Neural progenitor cell (in vitro differentiated cells): ENCODE measurements around the gene KRTAP22-1. TPM values are rescaled to one million over a fixed set of nuclear protein-coding genes. Genes with fewer than 3 reads are reported as not detected.

Experiments
- DNase-seq: peaks from one replicate; pipeline ENCODE4 v3.0.0-alpha.2; 2016; ENCODE audit warnings: low spot score
- H2AFZ ChIP-seq: fragments of 200-600 bp; sonication (generic); replicated peaks from 2 replicates; pipeline ENCODE4 v1.6.1; 2016; ENCODE audit warnings: antibody characterized with exemption
- H3F3A ChIP-seq: fragments of 200-600 bp; sonication (generic); 2 replicates; pipeline ENCODE4 v1.6.1; 2016; ENCODE audit warnings: antibody characterized with exemption, low read depth
- H3K27ac ChIP-seq: fragments of 200-600 bp; sonication (generic); 2 replicates; pipeline ENCODE4 v1.5.1; 2016; ENCODE audit warnings: mild to moderate bottlenecking
- H3K27me3 ChIP-seq: fragments of 200-600 bp; sonication (generic); 2 replicates; pipeline ENCODE4 v1.6.1; 2016; ENCODE audit warnings: mild to moderate bottlenecking, moderate library complexity
- H3K36me3 ChIP-seq: fragments of 200-600 bp; sonication (generic); 2 replicates; pipeline ENCODE4 v1.5.1; 2016
- H3K4me1 ChIP-seq: fragments of 200-600 bp; sonication (generic); 2 replicates; pipeline ENCODE4 v1.6.1; 2016; ENCODE audit warnings: mixed run types
- H3K4me2 ChIP-seq: fragments of 200-600 bp; sonication (generic); 2 replicates; pipeline ENCODE4 v1.6.1; 2016
- H3K4me3 ChIP-seq: fragments of 200-600 bp; sonication (generic); 2 replicates; pipeline ENCODE4 v1.5.1; 2016
- H3K79me2 ChIP-seq: fragments of 200-600 bp; sonication (generic); 2 replicates; pipeline ENCODE4 v1.6.1; 2016; ENCODE audit warnings: low read depth
- H3K9ac ChIP-seq: fragments of 200-600 bp; sonication (generic); 2 replicates; pipeline ENCODE4 v1.6.1; 2016
- H3K9me3 ChIP-seq: fragments of 200-600 bp; sonication (generic); 2 replicates; pipeline ENCODE4 v1.5.1; 2016; ENCODE audit warnings: low read depth
- H4K20me1 ChIP-seq: fragments of 200-600 bp; sonication (generic); 2 replicates; pipeline ENCODE4 v1.6.1; 2016; ENCODE audit warnings: low read depth
- H3K27ac Mint-ChIP-seq: 3 replicates; pipeline ENCODE4 v1.8.0; 2021; ENCODE audit warnings: mixed read lengths
- H3K27me3 Mint-ChIP-seq: 2 replicates; pipeline ENCODE4 v1.8.0; 2022; ENCODE audit warnings: low read depth, mild to moderate bottlenecking, inconsistent platforms, moderate library complexity, mixed read lengths; ENCODE audit not compliant: insufficient read depth
- H3K36me3 Mint-ChIP-seq: 3 replicates; pipeline ENCODE4 v1.8.0; 2021; ENCODE audit warnings: mixed read lengths
- H3K4me1 Mint-ChIP-seq: 3 replicates; pipeline ENCODE4 v1.8.0; 2021; ENCODE audit warnings: mixed read lengths
- H3K4me3 Mint-ChIP-seq: 3 replicates; pipeline ENCODE4 v1.8.0; 2021; ENCODE audit warnings: mild to moderate bottlenecking, moderate library complexity, mixed read lengths
- H3K9me3 Mint-ChIP-seq: 3 replicates; pipeline ENCODE4 v1.8.0; 2020; ENCODE audit warnings: mixed read lengths
- CTCF ChIP-seq: fragments of 200-600 bp; sonication (generic); IDR thresholded peaks from 2 replicates; pipeline ENCODE4 v1.5.1; 2017; ENCODE audit warnings: antibody characterized with exemption, mild to moderate bottlenecking
- EZH2 ChIP-seq: fragments of 200-600 bp; sonication (generic); IDR thresholded peaks from 2 replicates; pipeline ENCODE4 v1.6.1; 2017; ENCODE audit warnings: antibody characterized with exemption, mild to moderate bottlenecking, moderate library complexity
- EZH2phosphoT487 ChIP-seq: fragments of 200-600 bp; sonication (generic); IDR thresholded peaks from 2 replicates; pipeline ENCODE4 v1.6.1; 2017; ENCODE audit warnings: antibody characterized with exemption
- total RNA-seq: library from RNA; depleted of rRNA; stranded (reverse); fragments of >200 nt; gene quantifications from 2 replicates; pipeline ENCODE4 v1.2.3, GENCODE V29; 2015; ENCODE audit warnings: low replicate concordance

The KRTAP22-1 gene
- total RNA-seq, 1 donor from 2014 or later, result not detected

DNA sequence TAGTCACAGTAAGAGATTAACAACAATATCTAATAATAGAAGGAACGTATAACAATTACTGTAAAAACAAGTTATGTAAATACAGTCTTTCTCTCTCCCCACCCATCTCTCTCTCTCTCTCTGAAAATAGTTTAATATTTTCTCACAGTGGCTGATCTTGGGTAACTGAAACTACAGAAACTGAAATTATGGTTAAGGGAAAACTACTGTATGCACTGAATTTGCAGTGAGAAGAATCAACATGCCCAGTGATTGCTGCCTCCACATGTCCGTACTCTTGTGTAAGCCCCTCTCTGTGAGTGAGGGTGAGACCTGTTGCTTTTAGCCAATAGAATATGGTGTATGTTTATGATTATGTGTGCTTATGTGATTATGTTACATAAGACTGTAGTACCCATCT lies 11.2 kb downstream of the KRTAP22-1 start:
- Mint-ChIP-seq H3K27ac (no peak overlapping the region), H3K27me3 (peaks cover 6% of the 10 kb centered on the region), H3K4me1 (no peaks in the 10 kb centered on the region), H3K9me3 (no peaks in the 10 kb centered on the region), H3K4me3 (no peak overlapping the region), H3K36me3 (no peaks in the 10 kb centered on the region)
- H4K20me1 ChIP-seq, result no peaks in the 10 kb centered on the region
- no peak overlapping the region for H3K4me3 ChIP-seq
- H3K27me3 ChIP-seq, result no peaks in the 10 kb centered on the region
- H3K36me3 ChIP-seq, result no peaks in the 10 kb centered on the region
- H3K4me2 ChIP-seq, result no peak overlapping the region
- no peak overlapping the region for H2AFZ ChIP-seq
- no peaks in the 10 kb centered on the region for H3F3A ChIP-seq
- H3K9ac ChIP-seq, result no peak overlapping the region
- TF ChIP-seq CTCF, result no peak
- no peak for TF ChIP-seq EZH2phosphoT487
- TF ChIP-seq EZH2, result no peak
- H3K79me2 ChIP-seq, result no peaks in the 10 kb centered on the region
- H3K9me3 ChIP-seq, result peaks cover 17% of the 10 kb centered on the region
- DNase-seq, result no peak
- H3K27ac ChIP-seq, result no peak overlapping the region
- no peaks in the 10 kb centered on the region for H3K4me1 ChIP-seq

DNA sequence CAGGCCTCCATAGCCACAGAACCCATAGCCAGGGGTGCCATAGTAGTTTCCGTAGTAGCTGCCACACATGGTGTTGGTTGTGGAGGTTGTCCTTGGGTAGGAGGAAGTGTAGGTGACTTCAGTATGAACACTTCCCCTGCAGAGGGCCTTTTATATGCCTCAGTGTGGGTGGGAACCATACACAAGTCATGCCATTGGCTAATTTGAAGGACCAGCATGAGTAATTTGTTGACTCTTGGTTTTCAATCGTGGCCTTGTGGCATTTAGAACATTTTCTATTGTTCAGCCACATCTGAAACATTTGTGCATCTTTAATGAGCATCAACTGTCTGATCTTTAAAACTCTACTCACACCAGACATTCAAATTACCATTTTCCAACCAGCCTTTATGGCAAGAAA lies 12.9 kb downstream of the KRTAP22-1 start, which contains the start of gene KRTAP6-1:
KRTAP6-1 (minus strand) TSS at position 95 of the 400 bp plus-strand sequence; CDS start at position 69, 26 bp downstream.
- Histone ChIP-seq H3K79me2 (no peaks in the 10 kb centered on the region), H3K27ac (no peak within 1 kb of the TSS), H4K20me1 (no peaks in the 10 kb centered on the region), H3K4me1 (no peaks in the 10 kb centered on the region), H3K9me3 (peaks cover 26% of the 10 kb centered on the region), H3K27me3 (no peaks in the 10 kb centered on the region), H3F3A (no peaks in the 10 kb centered on the region), H2AFZ (no peak within 1 kb of the TSS), H3K36me3 (no peaks in the 10 kb centered on the region), H3K4me3 (no peak within 1 kb of the TSS), H3K4me2 (no peak within 1 kb of the TSS), H3K9ac (no peak within 1 kb of the TSS)
- DNase-seq, result no peak
- no peak for TF ChIP-seq EZH2
- TF ChIP-seq CTCF, result no peak
- TF ChIP-seq EZH2phosphoT487, result no peak
- Mint-ChIP-seq H3K4me3 (no peak within 1 kb of the TSS), H3K9me3 (no peaks in the 10 kb centered on the region), H3K36me3 (no peaks in the 10 kb centered on the region), H3K27me3 (peaks cover 3% of the 10 kb centered on the region), H3K27ac (no peak within 1 kb of the TSS), H3K4me1 (no peaks in the 10 kb centered on the region)

- no peaks in the 10 kb centered on the region for H3K36me3 Mint-ChIP-seq
- Histone ChIP-seq H3K36me3 (no peaks in the 10 kb centered on the region), H3K27ac (no peak overlapping the region), H3K79me2 (no peaks in the 10 kb centered on the region), H3K27me3 (no peaks in the 10 kb centered on the region), H3K9me3 (peaks cover 30% of the 10 kb centered on the region), H3K4me2 (no peak overlapping the region), H3K4me3 (no peak overlapping the region), H4K20me1 (no peaks in the 10 kb centered on the region), H3F3A (no peaks in the 10 kb centered on the region), H2AFZ (no peak overlapping the region), H3K9ac (no peak overlapping the region), H3K4me1 (no peaks in the 10 kb centered on the region)
- H3K27me3 Mint-ChIP-seq, result peaks cover 3% of the 10 kb centered on the region
- DNase-seq, result no peak
- H3K4me1 Mint-ChIP-seq, result no peaks in the 10 kb centered on the region
- no peaks in the 10 kb centered on the region for H3K9me3 Mint-ChIP-seq
- H3K27ac Mint-ChIP-seq, result no peak overlapping the region
- TF ChIP-seq EZH2, result no peak
- TF ChIP-seq CTCF, result no peak
- TF ChIP-seq EZH2phosphoT487, result no peak
- no peak overlapping the region for H3K4me3 Mint-ChIP-seq
Measured at GRCh38 chr21:30615199-30615598, 14.3 kb downstream of the KRTAP22-1 start.
